Mononuclear cell (primary cell): ENCODE data around the gene GPR55. TPM values are rescaled to one million over a fixed set of nuclear protein-coding genes. Genes with fewer than 3 reads are reported as not detected.

ENCODE experiments used
- H3K27me3 ChIP-seq: 2 replicates; pipeline ENCODE4 v1.6.0; 2011; ENCODE audit warnings: low read length, control low read depth; ENCODE audit not compliant: insufficient read depth
- H3K4me1 ChIP-seq: 2 replicates; pipeline ENCODE4 v1.5.1; 2011; ENCODE audit warnings: mild to moderate bottlenecking, low read length, control low read depth; ENCODE audit not compliant: insufficient read depth
- H3K4me3 ChIP-seq: 2 replicates; pipeline ENCODE4 v1.5.1; 2011; ENCODE audit warnings: mild to moderate bottlenecking, low read length, moderate library complexity
- H3K9me3 ChIP-seq: 2 replicates; pipeline ENCODE4 v1.5.1; 2011; ENCODE audit warnings: low read depth, mild to moderate bottlenecking, control low read depth, low read length
- total RNA-seq: library from RNA; depleted of rRNA; stranded (reverse); fragments of >200 nt; gene quantifications from one replicate; pipeline ENCODE4 v1.2.3, GENCODE V29; 2012

Gene GPR55
- total RNA-seq, 1 donor, result 1.2 TPM

- Histone ChIP-seq H3K9me3 (no peaks in the 10 kb centered on the region), H3K27me3 (no peaks in the 10 kb centered on the region), H3K4me1 (peaks cover 16% of the 10 kb centered on the region), H3K4me3 (no peak overlapping the region)
These were observed 3.0 kb downstream of the GPR55 start for GRCh38 chr2:230921806-230922595.

- Histone ChIP-seq H3K27me3 (no peaks in the 10 kb centered on the region), H3K4me1 (peaks cover 12% of the 10 kb centered on the region), H3K4me3 (no peak overlapping the region), H3K9me3 (no peaks in the 10 kb centered on the region)
These were observed 4.9 kb downstream of the GPR55 start for GRCh38 chr2:230920167-230920566.

GRCh38 chr2:230919681-230920080, 5.4 kb downstream of the GPR55 start:
- no peaks in the 10 kb centered on the region for H3K27me3 ChIP-seq

GRCh38 chr2:230919240-230919639, 5.8 kb downstream of the GPR55 start:
- Histone ChIP-seq H3K4me1 (peaks cover 5% of the 10 kb centered on the region), H3K4me3 (no peak overlapping the region), H3K9me3 (no peaks in the 10 kb centered on the region), H3K27me3 (no peaks in the 10 kb centered on the region)

More at GRCh38 chr2:230919681-230920080, 5.4 kb downstream of the GPR55 start:
- Histone ChIP-seq H3K4me3 (no peak overlapping the region), H3K4me1 (peaks cover 7% of the 10 kb centered on the region), H3K9me3 (no peaks in the 10 kb centered on the region)

- Histone ChIP-seq H3K27me3 (no peaks in the 10 kb centered on the region), H3K4me3 (no peak overlapping the region), H3K4me1 (peaks cover 11% of the 10 kb centered on the region), H3K9me3 (no peaks in the 10 kb centered on the region)
These were observed 8.8 kb downstream of the GPR55 start for GRCh38 chr2:230916218-230916617.

GRCh38 chr2:230915319-230915718, 9.7 kb downstream of the GPR55 start:
- H3K4me1 ChIP-seq, result peaks cover 11% of the 10 kb centered on the region
- no peak overlapping the region for H3K4me3 ChIP-seq
- H3K27me3 ChIP-seq, result no peaks in the 10 kb centered on the region
- no peaks in the 10 kb centered on the region for H3K9me3 ChIP-seq

- Histone ChIP-seq H3K27me3 (no peaks in the 10 kb centered on the region), H3K9me3 (no peaks in the 10 kb centered on the region), H3K4me1 (peaks cover 11% of the 10 kb centered on the region), H3K4me3 (no peak overlapping the region)
These were observed 10.2 kb downstream of the GPR55 start for GRCh38 chr2:230914886-230915285.

- Histone ChIP-seq H3K4me3 (no peak overlapping the region), H3K9me3 (no peaks in the 10 kb centered on the region), H3K4me1 (peaks cover 11% of the 10 kb centered on the region), H3K27me3 (no peaks in the 10 kb centered on the region)
These were observed 11.5 kb downstream of the GPR55 start for GRCh38 chr2:230913406-230914143.

GRCh38 chr2:230912724-230913123, 12.3 kb downstream of the GPR55 start:
- H3K27me3 ChIP-seq, result no peaks in the 10 kb centered on the region
- H3K4me3 ChIP-seq, result no peak overlapping the region
- no peaks in the 10 kb centered on the region for H3K9me3 ChIP-seq
- H3K4me1 ChIP-seq, result peaks cover 11% of the 10 kb centered on the region

- Histone ChIP-seq H3K9me3 (no peaks in the 10 kb centered on the region), H3K4me3 (no peak overlapping the region), H3K4me1 (peaks cover 11% of the 10 kb centered on the region), H3K27me3 (no peaks in the 10 kb centered on the region)
These were observed 13.0 kb downstream of the GPR55 start for GRCh38 chr2:230912046-230912445.

- H3K4me3 ChIP-seq, result no peak overlapping the region
- no peaks in the 10 kb centered on the region for H3K27me3 ChIP-seq
- H3K4me1 ChIP-seq, result peaks cover 13% of the 10 kb centered on the region
- H3K9me3 ChIP-seq, result no peaks in the 10 kb centered on the region
These were observed 14.4 kb downstream of the GPR55 start for GRCh38 chr2:230910546-230911177.

- Histone ChIP-seq H3K4me1 (peaks cover 19% of the 10 kb centered on the region), H3K4me3 (no peak overlapping the region), H3K9me3 (no peaks in the 10 kb centered on the region), H3K27me3 (no peaks in the 10 kb centered on the region)
These were observed 15.0 kb downstream of the GPR55 start for GRCh38 chr2:230909841-230910545.

GRCh38 chr2:230908595-230909191, 16.3 kb downstream of the GPR55 start:
- Histone ChIP-seq H3K4me3 (no peak overlapping the region), H3K9me3 (no peaks in the 10 kb centered on the region), H3K4me1 (peaks cover 15% of the 10 kb centered on the region), H3K27me3 (no peaks in the 10 kb centered on the region)

GRCh38 chr2:230908092-230908594, 16.9 kb downstream of the GPR55 start:
- Histone ChIP-seq H3K9me3 (no peaks in the 10 kb centered on the region), H3K4me1 (peaks cover 12% of the 10 kb centered on the region), H3K4me3 (no peak overlapping the region), H3K27me3 (no peaks in the 10 kb centered on the region)
